GM18858 (cell line): ENCODE results near the gene MCF2L.
"Not testable (repeated sequence)": the region's sequence is repeated elsewhere in the genome, so short reads cannot be mapped to it uniquely, and the experiment has no call there.

ENCODE experiments used
- ATAC-seq: cut with Tn5 transposase; IDR thresholded peaks from one replicate; pipeline ENCODE4 v1.9.1; 2021; ENCODE audit not compliant: unreplicated experiment

The MCF2L gene

DNA sequence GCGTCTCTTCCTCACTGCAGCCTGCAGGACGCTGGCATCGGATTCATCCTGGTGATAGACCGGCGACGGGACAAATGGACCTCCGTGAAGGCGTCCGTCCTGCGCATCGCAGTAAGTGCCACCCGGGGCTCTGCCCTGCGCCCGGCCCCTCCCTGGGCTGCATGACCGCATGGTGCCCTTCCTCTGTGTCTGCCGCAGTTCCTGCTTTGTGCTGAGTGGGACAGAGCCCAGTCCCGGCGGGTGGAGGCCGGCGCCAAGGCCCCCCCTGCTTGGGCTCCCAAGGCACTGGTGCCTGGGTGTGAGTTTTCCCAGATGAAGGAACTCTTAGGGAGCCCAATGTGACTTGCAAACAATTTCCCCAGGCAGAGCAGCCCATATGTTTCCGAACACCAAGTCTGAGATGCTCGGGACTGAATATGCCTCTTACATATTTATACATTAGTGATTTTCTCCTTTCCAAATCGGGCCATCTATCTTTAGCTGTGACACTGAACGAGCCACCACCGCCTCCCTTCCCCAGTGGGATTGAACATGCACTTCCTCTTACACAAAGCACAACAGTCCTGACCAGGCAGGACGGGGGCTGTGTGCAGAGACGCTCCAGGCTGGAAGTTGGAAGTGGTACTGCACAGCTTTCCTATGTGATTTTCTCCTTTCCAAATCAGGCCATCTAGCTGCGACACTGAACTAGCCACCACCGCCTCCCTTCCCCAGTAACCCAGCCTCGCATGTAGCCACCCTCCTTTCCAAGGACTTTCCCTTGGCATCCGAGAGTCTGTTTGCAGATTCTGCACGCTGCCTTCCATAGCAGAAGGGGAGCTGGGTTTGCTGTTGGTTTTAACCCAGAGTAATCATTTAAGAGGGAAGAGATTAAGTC is 76.5 kb downstream of the MCF2L start:
- no peak for ATAC-seq

DNA sequence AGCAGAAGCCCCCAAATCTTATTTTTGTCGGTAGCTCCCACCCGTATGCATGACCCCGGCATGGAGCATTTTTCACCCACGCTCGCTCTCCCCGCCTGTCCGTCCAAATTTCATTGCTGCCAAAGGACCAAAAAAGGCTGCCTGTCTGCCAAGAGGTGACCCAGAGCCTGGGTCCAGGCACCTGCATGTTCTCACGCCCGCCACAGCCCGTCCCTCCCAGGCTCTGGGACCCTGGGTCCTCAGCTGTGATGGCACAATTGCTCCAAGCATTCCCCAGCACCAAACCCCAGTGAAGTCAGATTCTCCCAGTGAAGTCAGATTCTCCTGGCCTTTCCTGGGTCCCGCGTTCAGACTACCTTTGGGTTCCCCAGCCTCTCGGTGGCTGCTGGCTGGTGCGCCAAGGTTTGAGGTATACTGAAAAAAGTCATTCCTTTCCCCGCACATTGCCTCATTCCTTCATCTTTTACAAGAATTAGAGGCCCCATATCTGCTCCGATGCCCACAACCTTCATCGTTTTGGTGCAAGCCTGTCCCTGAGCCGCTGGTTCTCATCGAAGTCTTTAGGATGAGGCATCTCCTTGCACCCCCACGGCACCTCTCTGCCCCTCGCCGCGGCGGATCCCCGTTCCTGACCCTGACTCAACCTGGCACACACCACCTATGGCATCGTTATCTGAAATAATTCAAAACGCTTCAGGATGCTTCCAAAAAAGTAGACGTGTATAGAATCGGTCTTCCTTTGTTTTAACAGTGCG is 77.3 kb downstream of the MCF2L start:
- no peak for ATAC-seq

DNA sequence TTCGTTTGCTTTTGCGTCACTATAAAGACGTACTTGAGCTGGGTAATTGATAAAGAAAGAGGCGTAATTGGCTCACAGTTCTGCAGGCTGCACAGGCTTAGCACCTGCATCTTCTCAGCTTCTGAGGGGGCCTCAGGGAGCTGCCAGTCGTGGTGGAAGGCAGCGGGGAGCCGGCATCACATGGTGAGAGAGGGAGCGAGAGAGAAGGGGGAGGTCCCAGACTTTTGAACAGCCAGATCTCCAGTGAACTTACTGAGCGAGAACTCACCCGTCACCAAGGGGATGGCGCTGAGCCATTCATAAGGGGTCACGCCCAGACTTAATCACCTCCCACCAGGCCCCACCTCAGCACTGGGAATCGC is 77.8 kb downstream of the MCF2L start:
- no peak for ATAC-seq

DNA sequence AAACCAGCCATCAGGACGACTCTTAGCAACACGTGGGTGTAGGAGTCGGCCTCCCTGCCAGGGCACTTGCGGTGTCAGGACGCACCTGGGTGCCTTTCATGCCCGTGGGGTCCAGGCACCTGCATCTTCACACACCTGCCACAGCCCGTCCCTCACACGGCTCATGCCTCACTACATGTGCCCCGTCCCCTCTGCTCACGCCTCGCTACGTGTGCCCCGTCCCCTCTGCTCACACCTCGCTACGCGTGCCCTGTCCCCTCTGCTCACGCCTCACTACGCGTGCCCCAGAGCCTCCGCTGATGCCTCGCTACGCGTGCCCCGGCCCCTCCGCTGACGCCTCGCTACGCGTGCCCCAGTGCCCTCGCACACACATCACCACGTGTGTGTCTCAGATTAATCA is 78.6 kb downstream of the MCF2L start:
- ATAC-seq = no peak

DNA sequence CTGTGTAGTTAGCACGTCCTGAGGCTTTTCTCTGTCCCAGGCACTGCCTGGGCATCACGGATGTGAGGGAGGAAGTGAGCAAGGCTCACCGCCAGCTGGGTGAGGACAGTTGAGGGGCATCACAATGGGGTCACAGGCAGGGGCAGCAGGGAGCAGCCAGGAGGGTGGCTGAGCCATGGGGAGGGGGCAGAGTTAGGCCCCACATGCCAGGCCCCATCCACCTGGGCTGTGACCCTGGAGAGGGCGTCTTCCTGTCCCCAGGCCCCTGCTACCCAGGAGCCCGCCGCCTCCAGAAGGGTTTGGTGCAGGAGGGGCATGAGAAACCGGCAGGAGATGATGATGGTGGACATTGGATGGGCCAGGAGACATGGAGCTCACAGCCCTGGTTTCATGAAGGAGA is 79.8 kb downstream of the MCF2L start:
- ATAC-seq = no peak

GRCh38 chr13:113049521-113049941 is 80.5 kb downstream of the MCF2L start:
- no peak for ATAC-seq

- no peak for ATAC-seq
Observed at GRCh38 chr13:113049981-113050380, 81.0 kb downstream of the MCF2L start.

- ATAC-seq = no peak
Observed at GRCh38 chr13:113050734-113051431, 81.9 kb downstream of the MCF2L start.

GRCh38 chr13:113051641-113052040 is 82.6 kb downstream of the MCF2L start:
- no peak for ATAC-seq

GRCh38 chr13:113052206-113052605 is 83.2 kb downstream of the MCF2L start:
- no peak for ATAC-seq

- ATAC-seq = no peak
Observed at GRCh38 chr13:113052971-113053370, 84.0 kb downstream of the MCF2L start.

GRCh38 chr13:113053376-113053775 is 84.4 kb downstream of the MCF2L start:
- ATAC-seq = no peak

GRCh38 chr13:113053801-113054604 is 85.0 kb downstream of the MCF2L start:
- ATAC-seq = no peak

DNA sequence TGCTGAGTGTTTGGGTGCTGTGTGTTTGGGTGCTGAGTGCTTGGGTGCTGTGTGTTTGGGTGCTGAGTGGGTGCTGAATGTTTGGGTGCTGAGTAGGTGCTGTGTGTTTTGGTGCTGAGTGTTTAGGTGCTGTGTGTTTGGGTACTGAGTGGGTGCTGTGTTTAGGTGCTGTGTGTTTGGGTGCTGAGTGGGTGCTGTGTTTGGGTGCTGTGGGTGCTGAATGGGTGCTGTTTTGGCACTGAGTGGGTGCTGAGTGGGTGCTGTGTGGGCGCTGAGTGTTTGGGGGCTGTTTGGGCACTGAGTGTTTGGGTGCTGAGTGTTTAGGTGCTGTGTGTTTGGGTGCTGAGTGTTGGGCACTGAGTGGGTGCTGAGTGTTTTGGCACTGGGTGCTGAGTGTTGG is 88.1 kb downstream of the MCF2L start:
- no peak for ATAC-seq

DNA sequence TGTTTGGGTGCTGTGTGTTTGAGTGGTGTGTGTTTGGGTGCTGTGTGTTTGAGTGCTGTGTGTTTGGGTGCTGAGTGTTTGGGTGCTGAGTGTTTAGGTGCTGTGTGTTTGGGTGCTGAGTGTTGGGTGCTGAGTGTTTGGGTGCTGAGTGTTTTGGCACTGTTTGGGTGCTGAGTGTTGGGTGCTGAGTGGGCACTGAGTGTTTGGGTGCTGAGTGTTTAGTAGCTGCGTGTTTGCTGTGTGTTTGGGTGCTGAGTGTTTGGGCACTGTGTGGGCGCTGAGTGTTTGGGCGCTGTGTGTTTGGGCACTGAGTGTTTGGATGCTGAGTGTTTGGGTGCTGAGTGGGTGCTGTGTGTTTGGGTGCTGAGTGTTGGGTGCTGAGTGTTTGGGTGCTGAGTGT is 88.5 kb downstream of the MCF2L start:
- ATAC-seq = not testable (repeated sequence)

DNA sequence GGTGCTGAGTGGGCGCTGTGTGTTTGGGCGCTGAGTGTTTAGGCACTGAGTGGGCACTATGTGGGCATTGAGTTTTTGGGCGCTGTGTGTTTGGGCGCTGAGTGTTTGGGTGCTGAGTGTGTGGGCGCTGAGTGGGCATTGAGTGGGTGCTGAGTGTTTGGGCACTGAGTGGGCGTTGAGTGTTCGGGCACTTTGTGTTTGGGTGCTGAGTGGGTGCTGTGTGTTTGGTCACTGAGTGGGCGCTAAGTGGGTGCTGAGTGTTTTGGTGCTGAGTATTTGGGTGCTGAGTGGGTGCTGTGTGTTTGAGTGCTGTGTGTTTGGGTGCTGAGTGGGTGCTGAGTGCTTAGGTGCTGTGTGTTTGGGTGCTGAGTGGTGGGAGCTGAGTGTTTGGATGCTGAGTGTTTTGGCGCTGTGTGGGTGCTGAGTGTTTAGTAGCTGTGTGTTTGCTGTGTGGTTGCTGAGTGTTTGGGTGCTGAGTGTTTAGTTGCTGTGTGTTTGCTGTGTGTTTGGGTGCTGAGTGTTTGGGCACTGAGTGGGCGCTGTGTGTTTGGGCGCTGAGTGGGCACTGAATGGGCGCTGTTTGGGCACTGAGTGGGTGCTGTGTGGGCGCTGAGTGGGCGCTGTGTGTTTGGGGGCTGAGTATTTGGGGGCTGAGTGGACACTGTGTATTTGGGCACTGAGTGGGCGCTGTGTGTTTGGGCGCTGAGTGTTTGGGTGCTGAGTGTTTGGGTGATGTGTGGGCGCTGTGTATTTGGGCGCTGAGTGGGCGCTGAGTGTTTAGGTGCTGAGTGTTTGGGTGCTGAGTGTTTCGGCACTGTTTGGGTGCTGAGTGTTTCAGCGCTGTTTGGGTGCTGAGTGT is 89.3 kb downstream of the MCF2L start:
- no peak for ATAC-seq

DNA sequence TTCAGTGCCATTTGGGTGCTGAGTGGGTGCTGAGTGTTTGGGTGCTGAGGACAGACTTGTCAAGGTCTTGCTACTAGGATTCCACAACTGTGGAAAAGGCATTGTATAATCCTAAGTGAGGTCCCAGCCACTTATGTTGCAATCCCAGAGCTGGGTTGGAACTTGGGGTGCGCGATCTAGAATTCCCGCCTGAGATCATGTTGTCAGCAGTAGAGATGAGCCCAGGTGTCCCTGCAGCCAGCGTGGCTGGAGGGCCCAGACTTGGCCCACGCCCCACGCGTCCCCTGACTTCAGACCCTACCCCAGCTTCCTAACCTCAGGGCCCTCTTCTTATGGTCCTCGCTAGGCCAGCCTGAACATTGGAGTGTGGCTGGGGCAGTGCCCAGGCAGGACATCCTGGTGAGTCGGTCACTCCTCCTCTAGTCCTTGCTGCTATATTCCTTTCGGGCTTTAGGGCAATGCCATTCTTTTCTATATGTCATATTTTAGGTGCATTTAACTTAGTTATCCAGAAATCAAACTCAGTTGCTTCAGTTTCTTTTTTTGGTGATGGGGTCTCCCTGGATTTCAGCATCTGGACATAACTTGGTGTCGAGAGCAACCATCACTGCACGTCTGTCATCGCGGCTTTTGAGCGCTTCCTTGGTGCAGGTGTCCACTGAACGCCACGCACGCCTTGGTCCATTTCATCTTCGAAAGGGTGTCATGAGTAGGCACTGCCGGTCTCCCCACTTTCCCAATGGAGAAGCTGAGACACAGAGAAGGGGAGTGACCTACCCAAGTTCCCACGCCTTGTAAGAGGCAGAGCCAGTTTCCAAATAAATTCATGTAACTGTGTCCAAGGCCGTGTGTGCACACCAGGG is 90.2 kb downstream of the MCF2L start:
- no peak for ATAC-seq

DNA sequence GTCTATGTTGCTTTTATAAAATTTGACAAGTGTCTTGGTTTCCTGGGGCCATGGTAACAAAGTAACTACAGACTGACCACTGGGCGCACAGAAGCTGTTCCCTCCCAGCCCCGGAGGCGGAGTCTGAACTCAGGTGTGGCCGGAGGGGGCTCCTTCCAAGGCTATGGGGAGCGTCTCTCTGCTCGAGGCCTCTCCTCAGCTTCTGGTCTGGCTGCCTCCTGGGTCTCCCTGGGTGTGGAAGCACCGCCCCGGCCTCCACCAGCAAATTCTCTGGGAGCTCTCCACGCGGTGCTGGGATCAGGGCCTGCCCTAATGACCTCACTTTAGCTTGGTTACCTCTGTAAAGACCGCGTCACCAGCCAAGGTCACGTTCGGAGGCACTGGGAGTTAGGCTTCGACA is 90.9 kb downstream of the MCF2L start:
- no peak for ATAC-seq
